Measurements from ENCODE around the gene IFRD1.

IFRD1 gene

GRCh38 chr7:112421666-112422486, 28.4 kb upstream of the IFRD1 start:
- Histone ChIP-seq H3K4me1 (ENCODE audit: control insufficient read depth, insufficient read depth, low read length) (peaks cover 9% of the 10 kb centered on the region), H3K9me3 (ENCODE audit: control insufficient read depth in 2 of 2, low read length in 2 of 2) (no peaks in the 10 kb centered on the region), H3K27ac (ENCODE audit: low read length) (no peak overlapping the region), H3K4me3 (ENCODE audit: low read length in 2 of 2) (no peak overlapping the region), H3K27me3 (ENCODE audit: control insufficient read depth in 1 of 2, insufficient read depth in 2 of 2, low read length in 2 of 2) (no peaks in the 10 kb centered on the region), H3K36me3 (ENCODE audit: control insufficient read depth in 2 of 2, insufficient read depth in 2 of 2, low read length in 2 of 2) (no peaks in the 10 kb centered on the region), H3K9ac (ENCODE audit: low read length in 2 of 2) (no peak overlapping the region)

GRCh38 chr7:112422842-112423496, 27.3 kb upstream of the IFRD1 start:
- Histone ChIP-seq H3K27ac (ENCODE audit: low read length) (no peak overlapping the region), H3K36me3 (ENCODE audit: control insufficient read depth in 2 of 2, insufficient read depth in 2 of 2, low read length in 2 of 2) (no peaks in the 10 kb centered on the region), H3K27me3 (ENCODE audit: control insufficient read depth in 1 of 2, insufficient read depth in 2 of 2, low read length in 2 of 2) (no peaks in the 10 kb centered on the region), H3K4me3 (ENCODE audit: low read length in 2 of 2) (peak overlapping the region in 1 of 2 donors; percentile 15), H3K4me1 (ENCODE audit: control insufficient read depth, insufficient read depth, low read length) (peaks cover 9% of the 10 kb centered on the region), H3K9ac (ENCODE audit: low read length in 2 of 2) (no peak overlapping the region), H3K9me3 (ENCODE audit: control insufficient read depth in 2 of 2, low read length in 2 of 2) (no peaks in the 10 kb centered on the region)

GRCh38 chr7:112423987-112424386, 26.3 kb upstream of the IFRD1 start:
- no peaks in the 10 kb centered on the region for H3K36me3 ChIP-seq (ENCODE audit: control insufficient read depth in 2 of 2, insufficient read depth in 2 of 2, low read length in 2 of 2)
- H3K9ac ChIP-seq (ENCODE audit: low read length in 2 of 2): no peak overlapping the region
- no peak overlapping the region for H3K27ac ChIP-seq (ENCODE audit: low read length)
- no peak overlapping the region for H3K4me3 ChIP-seq (ENCODE audit: low read length in 2 of 2)
- no peaks in the 10 kb centered on the region for H3K27me3 ChIP-seq (ENCODE audit: control insufficient read depth in 1 of 2, insufficient read depth in 2 of 2, low read length in 2 of 2)
- no peaks in the 10 kb centered on the region for H3K9me3 ChIP-seq (ENCODE audit: control insufficient read depth in 2 of 2, low read length in 2 of 2)
- H3K4me1 ChIP-seq (ENCODE audit: control insufficient read depth, insufficient read depth, low read length): peaks cover 9% of the 10 kb centered on the region

GRCh38 chr7:112427984-112428383, 22.3 kb upstream of the IFRD1 start:
- no peak overlapping the region for H3K4me3 ChIP-seq (ENCODE audit: low read length in 2 of 2)
- no peaks in the 10 kb centered on the region for H3K9me3 ChIP-seq (ENCODE audit: control insufficient read depth in 2 of 2, low read length in 2 of 2)
- no peaks in the 10 kb centered on the region for H3K27me3 ChIP-seq (ENCODE audit: control insufficient read depth in 1 of 2, insufficient read depth in 2 of 2, low read length in 2 of 2)
- peaks cover 3% of the 10 kb centered on the region for H3K4me1 ChIP-seq (ENCODE audit: control insufficient read depth, insufficient read depth, low read length)
- H3K27ac ChIP-seq (ENCODE audit: low read length): no peak overlapping the region
- no peaks in the 10 kb centered on the region for H3K36me3 ChIP-seq (ENCODE audit: control insufficient read depth in 2 of 2, insufficient read depth in 2 of 2, low read length in 2 of 2)
- H3K9ac ChIP-seq (ENCODE audit: low read length in 2 of 2): no peak overlapping the region

GRCh38 chr7:112428715-112429114, 21.5 kb upstream of the IFRD1 start:
- no peaks in the 10 kb centered on the region for H3K27me3 ChIP-seq (ENCODE audit: control insufficient read depth in 1 of 2, insufficient read depth in 2 of 2, low read length in 2 of 2)
- H3K4me3 ChIP-seq (ENCODE audit: low read length in 2 of 2): no peak overlapping the region
- no peaks in the 10 kb centered on the region for H3K9me3 ChIP-seq (ENCODE audit: control insufficient read depth in 2 of 2, low read length in 2 of 2)
- H3K36me3 ChIP-seq (ENCODE audit: control insufficient read depth in 2 of 2, insufficient read depth in 2 of 2, low read length in 2 of 2): no peaks in the 10 kb centered on the region
- H3K4me1 ChIP-seq (ENCODE audit: control insufficient read depth, insufficient read depth, low read length): no peaks in the 10 kb centered on the region
- H3K27ac ChIP-seq (ENCODE audit: low read length): no peak overlapping the region
- no peak overlapping the region for H3K9ac ChIP-seq (ENCODE audit: low read length in 2 of 2)

- H3K27ac ChIP-seq (ENCODE audit: low read length): no peak overlapping the region
- H3K9ac ChIP-seq (ENCODE audit: low read length in 2 of 2): no peak overlapping the region
- H3K27me3 ChIP-seq (ENCODE audit: control insufficient read depth in 1 of 2, insufficient read depth in 2 of 2, low read length in 2 of 2): no peaks in the 10 kb centered on the region
- no peak overlapping the region for H3K4me3 ChIP-seq (ENCODE audit: low read length in 2 of 2)
- H3K4me1 ChIP-seq (ENCODE audit: control insufficient read depth, insufficient read depth, low read length): no peaks in the 10 kb centered on the region
- no peaks in the 10 kb centered on the region for H3K9me3 ChIP-seq (ENCODE audit: control insufficient read depth in 2 of 2, low read length in 2 of 2)
- no peaks in the 10 kb centered on the region for H3K36me3 ChIP-seq (ENCODE audit: control insufficient read depth in 2 of 2, insufficient read depth in 2 of 2, low read length in 2 of 2)
These were observed 19.6 kb upstream of the IFRD1 start for GRCh38 chr7:112430649-112431048.

- H3K4me3 ChIP-seq (ENCODE audit: low read length in 2 of 2): no peak overlapping the region
These were observed 18.5 kb upstream of the IFRD1 start for GRCh38 chr7:112431803-112432202.

GRCh38 chr7:112433289-112433688, 17.0 kb upstream of the IFRD1 start:
- no peaks in the 10 kb centered on the region for H3K36me3 ChIP-seq (ENCODE audit: control insufficient read depth in 2 of 2, insufficient read depth in 2 of 2, low read length in 2 of 2)
- H3K27ac ChIP-seq (ENCODE audit: low read length): no peak overlapping the region
- H3K4me3 ChIP-seq (ENCODE audit: low read length in 2 of 2): no peak overlapping the region
- H3K9ac ChIP-seq (ENCODE audit: low read length in 2 of 2): no peak overlapping the region
- no peaks in the 10 kb centered on the region for H3K27me3 ChIP-seq (ENCODE audit: control insufficient read depth in 1 of 2, insufficient read depth in 2 of 2, low read length in 2 of 2)
- no peaks in the 10 kb centered on the region for H3K9me3 ChIP-seq (ENCODE audit: control insufficient read depth in 2 of 2, low read length in 2 of 2)
- no peaks in the 10 kb centered on the region for H3K4me1 ChIP-seq (ENCODE audit: control insufficient read depth, insufficient read depth, low read length)

More at GRCh38 chr7:112431803-112432202, 18.5 kb upstream of the IFRD1 start:
- H3K9me3 ChIP-seq (ENCODE audit: control insufficient read depth in 2 of 2, low read length in 2 of 2): no peaks in the 10 kb centered on the region
- no peaks in the 10 kb centered on the region for H3K4me1 ChIP-seq (ENCODE audit: control insufficient read depth, insufficient read depth, low read length)
- H3K27ac ChIP-seq (ENCODE audit: low read length): no peak overlapping the region
- H3K9ac ChIP-seq (ENCODE audit: low read length in 2 of 2): no peak overlapping the region
- H3K36me3 ChIP-seq (ENCODE audit: control insufficient read depth in 2 of 2, insufficient read depth in 2 of 2, low read length in 2 of 2): no peaks in the 10 kb centered on the region
- H3K27me3 ChIP-seq (ENCODE audit: control insufficient read depth in 1 of 2, insufficient read depth in 2 of 2, low read length in 2 of 2): no peaks in the 10 kb centered on the region

GRCh38 chr7:112437072-112437471, 13.2 kb upstream of the IFRD1 start:
- H3K9me3 ChIP-seq (ENCODE audit: control insufficient read depth in 2 of 2, low read length in 2 of 2): no peaks in the 10 kb centered on the region
- H3K9ac ChIP-seq (ENCODE audit: low read length in 2 of 2): no peak overlapping the region
- H3K27me3 ChIP-seq (ENCODE audit: control insufficient read depth in 1 of 2, insufficient read depth in 2 of 2, low read length in 2 of 2): no peaks in the 10 kb centered on the region
- no peak overlapping the region for H3K4me3 ChIP-seq (ENCODE audit: low read length in 2 of 2)
- no peak overlapping the region for H3K27ac ChIP-seq (ENCODE audit: low read length)
- H3K36me3 ChIP-seq (ENCODE audit: control insufficient read depth in 2 of 2, insufficient read depth in 2 of 2, low read length in 2 of 2): no peaks in the 10 kb centered on the region
- no peaks in the 10 kb centered on the region for H3K4me1 ChIP-seq (ENCODE audit: control insufficient read depth, insufficient read depth, low read length)

- Histone ChIP-seq H3K4me1 (ENCODE audit: control insufficient read depth, insufficient read depth, low read length) (no peaks in the 10 kb centered on the region), H3K36me3 (ENCODE audit: control insufficient read depth in 2 of 2, insufficient read depth in 2 of 2, low read length in 2 of 2) (no peaks in the 10 kb centered on the region), H3K9me3 (ENCODE audit: control insufficient read depth in 2 of 2, low read length in 2 of 2) (no peaks in the 10 kb centered on the region), H3K27ac (ENCODE audit: low read length) (no peak overlapping the region), H3K9ac (ENCODE audit: low read length in 2 of 2) (no peak overlapping the region), H3K27me3 (ENCODE audit: control insufficient read depth in 1 of 2, insufficient read depth in 2 of 2, low read length in 2 of 2) (no peaks in the 10 kb centered on the region), H3K4me3 (ENCODE audit: low read length in 2 of 2) (no peak overlapping the region)
These were observed 10.8 kb upstream of the IFRD1 start for GRCh38 chr7:112439476-112439875.

- Histone ChIP-seq H3K9ac (ENCODE audit: low read length in 2 of 2) (no peak overlapping the region), H3K4me3 (ENCODE audit: low read length in 2 of 2) (no peak overlapping the region), H3K36me3 (ENCODE audit: control insufficient read depth in 2 of 2, insufficient read depth in 2 of 2, low read length in 2 of 2) (no peaks in the 10 kb centered on the region), H3K4me1 (ENCODE audit: control insufficient read depth, insufficient read depth, low read length) (no peaks in the 10 kb centered on the region), H3K27ac (ENCODE audit: low read length) (no peak overlapping the region), H3K27me3 (ENCODE audit: control insufficient read depth in 1 of 2, insufficient read depth in 2 of 2, low read length in 2 of 2) (no peaks in the 10 kb centered on the region), H3K9me3 (ENCODE audit: control insufficient read depth in 2 of 2, low read length in 2 of 2) (no peaks in the 10 kb centered on the region)
These were observed 8.1 kb upstream of the IFRD1 start for GRCh38 chr7:112442210-112442609.

Data from stomach smooth muscle (tissue), 2 donors.